GM13977 (cell line): ENCODE data around the gene PDE4D.

Experiments used
- DNase-seq: peaks from one replicate; pipeline ENCODE4 v3.0.0; 2012; ENCODE audit warnings: low spot score
- CTCF ChIP-seq: IDR thresholded peaks from 2 replicates; pipeline ENCODE4 v1.5.1; 2012; ENCODE audit warnings: mild to moderate bottlenecking, control low read depth; ENCODE audit not compliant: insufficient read depth; ENCODE audit errors: extremely low read depth, missing control alignments
- in situ Hi-C: fragments of 300-500 bp; cut with MboI; formaldehyde crosslinking; loops from one replicate; pipeline ENCODE4 v1.12.0; 2022; ENCODE audit warnings: low sequenced_read_pairs, low pct_unique_long_range_greater_than_20kb, mixed read lengths, inconsistent platforms; ENCODE audit not compliant: unreplicated experiment

PDE4D gene

GRCh38 chr5:59041355-59041754, 852.2 kb downstream of the PDE4D start:
- peak; percentile 8 for DNase-seq
- no peak for TF ChIP-seq CTCF
- in situ Hi-C loops: no loop called here

GRCh38 chr5:59040804-59041201, 852.7 kb downstream of the PDE4D start:
- in situ Hi-C loops: no loop called here
- DNase-seq: peak; percentile 10
- TF ChIP-seq CTCF: no peak

- in situ Hi-C loops: no loop called here
Observed at GRCh38 chr5:59040024-59040803, 853.3 kb downstream of the PDE4D start.

GRCh38 chr5:59039296-59040023, 854.1 kb downstream of the PDE4D start:
- no peak for TF ChIP-seq CTCF
- peak; percentile 71 for DNase-seq
- in situ Hi-C loops: no loop called here

More at GRCh38 chr5:59040024-59040803, 853.3 kb downstream of the PDE4D start:
- peak; percentile 23 for DNase-seq
- TF ChIP-seq CTCF: no peak

- in situ Hi-C loops: no loop called here
- DNase-seq: no peak
- TF ChIP-seq CTCF: no peak
Observed at GRCh38 chr5:59038798-59039295, 854.7 kb downstream of the PDE4D start.

- in situ Hi-C loops: no loop called here
- peak; percentile 3 for DNase-seq
- TF ChIP-seq CTCF: no peak
Observed at GRCh38 chr5:59037941-59038797, 855.4 kb downstream of the PDE4D start.
